HG03280 (cell line): ENCODE data around the gene FAM200C.
A peak's percentile ranks its signal among the peaks of the same experiment; 100 is the strongest.

ENCODE experiments used
- ATAC-seq: cut with Tn5 transposase; IDR thresholded peaks from one replicate; pipeline ENCODE4 v1.9.1; 2021; ENCODE audit warnings: mild to moderate bottlenecking, moderate library complexity; ENCODE audit not compliant: unreplicated experiment

FAM200C gene

GRCh38 chr5:160419458-160420330 lies 19.8 kb upstream of the FAM200C start:
- peak; percentile 33 for ATAC-seq

GRCh38 chr5:160418561-160419457 lies 19.0 kb upstream of the FAM200C start, which contains the start of gene SLU7:
SLU7 (minus strand) TSS chr5:160419081; CDS start chr5:160415294, 3,787 bp downstream.
- peak; percentile 66 for ATAC-seq

GRCh38 chr5:160398806-160399205 lies 1.0 kb downstream of the FAM200C start:
- no peak for ATAC-seq

GRCh38 chr5:160397492-160397891 lies 2.4 kb downstream of the FAM200C start:
- ATAC-seq: no peak

- no peak for ATAC-seq
Observed at GRCh38 chr5:160395111-160395510, 4.7 kb downstream of the FAM200C start.

- no peak for ATAC-seq
Observed at GRCh38 chr5:160390787-160391696, 8.8 kb downstream of the FAM200C start.

GRCh38 chr5:160387445-160387844 lies 12.4 kb downstream of the FAM200C start:
- no peak for ATAC-seq

- ATAC-seq: no peak
Observed at GRCh38 chr5:160385496-160385895, 14.4 kb downstream of the FAM200C start.

GRCh38 chr5:160384681-160385080 lies 15.2 kb downstream of the FAM200C start:
- no peak for ATAC-seq

- no peak for ATAC-seq
Observed at GRCh38 chr5:160382346-160382745, 17.5 kb downstream of the FAM200C start.

- ATAC-seq: no peak
Observed at GRCh38 chr5:160380041-160380440, 19.8 kb downstream of the FAM200C start.

GRCh38 chr5:160379511-160379910 lies 20.3 kb downstream of the FAM200C start:
- no peak for ATAC-seq

GRCh38 chr5:160378330-160378729 lies 21.5 kb downstream of the FAM200C start:
- ATAC-seq: no peak

- ATAC-seq: no peak
Observed at GRCh38 chr5:160377651-160378050, 22.2 kb downstream of the FAM200C start.

GRCh38 chr5:160376416-160376815 lies 23.4 kb downstream of the FAM200C start:
- no peak for ATAC-seq

- no peak for ATAC-seq
Observed at GRCh38 chr5:160375701-160376100, 24.2 kb downstream of the FAM200C start.

- ATAC-seq: no peak
Observed at GRCh38 chr5:160375166-160375565, 24.7 kb downstream of the FAM200C start.

- ATAC-seq: no peak
Observed at GRCh38 chr5:160371294-160371693, 28.6 kb downstream of the FAM200C start.

GRCh38 chr5:160370713-160371034 lies 29.2 kb downstream of the FAM200C start:
- no peak for ATAC-seq

- no peak for ATAC-seq
Observed at GRCh38 chr5:160369990-160370712, 29.7 kb downstream of the FAM200C start, which contains the start of gene C1QTNF2. C1QTNF2 (minus strand) TSS chr5:160370626; CDS start chr5:160355011, 15,615 bp downstream.
